HEK293 (cell line): ENCODE results near the gene ISOC2.

Experiments
- IKZF3 ChIP-seq: fragments of 450-650 bp; IDR thresholded peaks from 2 replicates; pipeline ENCODE4 v1.5.0; 2018; ENCODE audit warnings: missing biosample characterization, mild to moderate bottlenecking, missing genetic modification characterization, moderate library complexity
- SALL2 ChIP-seq: fragments of 450-650 bp; formaldehyde crosslinking; IDR thresholded peaks from 2 replicates; pipeline ENCODE4 v1.5.0; 2017; ENCODE audit warnings: missing biosample characterization, mild to moderate bottlenecking, missing genetic modification characterization, borderline replicate concordance
- ZFP69B ChIP-seq: fragments of 450-650 bp; formaldehyde crosslinking; IDR thresholded peaks from 2 replicates; pipeline ENCODE4 v1.5.1; 2016; ENCODE audit warnings: missing biosample characterization, missing genetic modification characterization
- ZNF23 ChIP-seq: fragments of 450-650 bp; formaldehyde crosslinking; IDR thresholded peaks from 2 replicates; pipeline ENCODE4 v1.5.1; 2016; ENCODE audit warnings: missing biosample characterization, missing genetic modification characterization, borderline replicate concordance
- TF ChIP-seq, protein P1 (sequence below): fragments of 450-650 bp; formaldehyde crosslinking; IDR thresholded peaks from 2 replicates; pipeline ENCODE4 v1.5.1; 2016; ENCODE audit warnings: missing biosample characterization, missing genetic modification characterization
- TF ChIP-seq, protein P2 (sequence below): fragments of 450-650 bp; formaldehyde crosslinking; IDR thresholded peaks from 2 replicates; pipeline ENCODE4 v1.5.1; 2016; ENCODE audit warnings: missing biosample characterization, missing genetic modification characterization, low read depth

DNA sequence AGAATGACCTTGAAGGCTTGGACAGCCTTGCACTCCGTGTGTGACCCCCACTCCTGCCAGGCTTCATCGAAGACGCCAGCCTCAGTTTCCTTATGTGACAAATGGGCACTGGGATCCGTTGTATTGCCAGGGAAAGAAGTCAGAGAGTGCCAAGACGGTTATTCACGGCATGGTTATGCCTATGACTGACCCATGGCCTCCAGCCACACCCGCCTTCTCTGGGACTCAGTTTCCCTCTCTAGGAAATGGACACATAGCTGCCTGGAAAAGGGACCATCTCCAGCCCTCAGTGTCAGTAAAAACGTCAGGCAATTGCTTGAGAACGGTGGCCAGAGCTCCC lies 52.9 kb downstream of the ISOC2 start:
- TF ChIP-seq ZFP69B (no peak), ZNF23 (tag by site-specific recombination) (no peak), SALL2 (tag by site-specific recombination) (no peak), IKZF3 (tag by site-specific recombination) (no peak)
- TF ChIP-seq, protein P1, sequence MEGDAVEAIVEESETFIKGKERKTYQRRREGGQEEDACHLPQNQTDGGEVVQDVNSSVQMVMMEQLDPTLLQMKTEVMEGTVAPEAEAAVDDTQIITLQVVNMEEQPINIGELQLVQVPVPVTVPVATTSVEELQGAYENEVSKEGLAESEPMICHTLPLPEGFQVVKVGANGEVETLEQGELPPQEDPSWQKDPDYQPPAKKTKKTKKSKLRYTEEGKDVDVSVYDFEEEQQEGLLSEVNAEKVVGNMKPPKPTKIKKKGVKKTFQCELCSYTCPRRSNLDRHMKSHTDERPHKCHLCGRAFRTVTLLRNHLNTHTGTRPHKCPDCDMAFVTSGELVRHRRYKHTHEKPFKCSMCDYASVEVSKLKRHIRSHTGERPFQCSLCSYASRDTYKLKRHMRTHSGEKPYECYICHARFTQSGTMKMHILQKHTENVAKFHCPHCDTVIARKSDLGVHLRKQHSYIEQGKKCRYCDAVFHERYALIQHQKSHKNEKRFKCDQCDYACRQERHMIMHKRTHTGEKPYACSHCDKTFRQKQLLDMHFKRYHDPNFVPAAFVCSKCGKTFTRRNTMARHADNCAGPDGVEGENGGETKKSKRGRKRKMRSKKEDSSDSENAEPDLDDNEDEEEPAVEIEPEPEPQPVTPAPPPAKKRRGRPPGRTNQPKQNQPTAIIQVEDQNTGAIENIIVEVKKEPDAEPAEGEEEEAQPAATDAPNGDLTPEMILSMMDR: no peak
- TF ChIP-seq, protein P2, sequence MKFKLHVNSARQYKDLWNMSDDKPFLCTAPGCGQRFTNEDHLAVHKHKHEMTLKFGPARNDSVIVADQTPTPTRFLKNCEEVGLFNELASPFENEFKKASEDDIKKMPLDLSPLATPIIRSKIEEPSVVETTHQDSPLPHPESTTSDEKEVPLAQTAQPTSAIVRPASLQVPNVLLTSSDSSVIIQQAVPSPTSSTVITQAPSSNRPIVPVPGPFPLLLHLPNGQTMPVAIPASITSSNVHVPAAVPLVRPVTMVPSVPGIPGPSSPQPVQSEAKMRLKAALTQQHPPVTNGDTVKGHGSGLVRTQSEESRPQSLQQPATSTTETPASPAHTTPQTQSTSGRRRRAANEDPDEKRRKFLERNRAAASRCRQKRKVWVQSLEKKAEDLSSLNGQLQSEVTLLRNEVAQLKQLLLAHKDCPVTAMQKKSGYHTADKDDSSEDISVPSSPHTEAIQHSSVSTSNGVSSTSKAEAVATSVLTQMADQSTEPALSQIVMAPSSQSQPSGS: no peak
